ENCODE results near the gene WBP2.
"Not testable (repeated sequence)": the region's sequence is repeated elsewhere in the genome, so short reads cannot be mapped to it uniquely, and the experiment has no call there.

Gene WBP2

GRCh38 chr17:75813081-75814020 is 41.8 kb downstream of the WBP2 start:
- no peaks in the 10 kb centered on the region for H3K4me1 ChIP-seq (ENCODE audit: low read depth, poor library complexity, severe bottlenecking)
- no peak overlapping the region for H3K9ac ChIP-seq
- H3K36me3 ChIP-seq (ENCODE audit: insufficient read depth), result no peaks in the 10 kb centered on the region
- no peak overlapping the region for H3K27ac ChIP-seq
- no peak for TF ChIP-seq CTCF (conservative IDR thresholded peaks at IDR 0.05; ENCODE audit: low read depth, low read length)
- no peaks in the 10 kb centered on the region for H3K79me2 ChIP-seq (ENCODE audit: insufficient read depth, low read depth)
- H3K27me3 ChIP-seq (ENCODE audit: insufficient read depth, low read depth), result no peaks in the 10 kb centered on the region
- H4K20me1 ChIP-seq (ENCODE audit: insufficient read depth), result no peaks in the 10 kb centered on the region
- H3K4me2 ChIP-seq, result no peak overlapping the region
- H3K4me3 ChIP-seq (IDR thresholded peaks at IDR 0.05; ENCODE audit: insufficient read depth, low read depth, low read length), result no peak overlapping the region
- H2AFZ ChIP-seq (ENCODE audit: low read depth), result no peak overlapping the region

GRCh38 chr17:75812096-75813013 is 42.8 kb downstream of the WBP2 start:
- H3K4me2 ChIP-seq, result no peak overlapping the region
- no peak overlapping the region for H2AFZ ChIP-seq (ENCODE audit: low read depth)
- H3K36me3 ChIP-seq (ENCODE audit: insufficient read depth), result no peaks in the 10 kb centered on the region
- no peaks in the 10 kb centered on the region for H3K4me1 ChIP-seq (ENCODE audit: low read depth, poor library complexity, severe bottlenecking)
- H3K9ac ChIP-seq, result no peak overlapping the region
- no peak overlapping the region for H3K27ac ChIP-seq
- TF ChIP-seq CTCF (conservative IDR thresholded peaks at IDR 0.05; ENCODE audit: low read depth, low read length), result no peak
- H3K4me3 ChIP-seq (IDR thresholded peaks at IDR 0.05; ENCODE audit: insufficient read depth, low read depth, low read length), result no peak overlapping the region
- no peaks in the 10 kb centered on the region for H4K20me1 ChIP-seq (ENCODE audit: insufficient read depth)
- H3K79me2 ChIP-seq (ENCODE audit: insufficient read depth, low read depth), result no peaks in the 10 kb centered on the region
- no peaks in the 10 kb centered on the region for H3K27me3 ChIP-seq (ENCODE audit: insufficient read depth, low read depth)

GRCh38 chr17:75811174-75811573 is 44.0 kb downstream of the WBP2 start:
- Histone ChIP-seq H3K4me1 (ENCODE audit: low read depth, poor library complexity, severe bottlenecking) (no peaks in the 10 kb centered on the region), H3K79me2 (ENCODE audit: insufficient read depth, low read depth) (no peaks in the 10 kb centered on the region), H2AFZ (ENCODE audit: low read depth) (no peak overlapping the region), H3K4me3 (IDR thresholded peaks at IDR 0.05; ENCODE audit: insufficient read depth, low read depth, low read length) (no peak overlapping the region), H3K27ac (no peak overlapping the region), H3K36me3 (ENCODE audit: insufficient read depth) (no peaks in the 10 kb centered on the region), H3K27me3 (ENCODE audit: insufficient read depth, low read depth) (no peaks in the 10 kb centered on the region), H3K9ac (no peak overlapping the region), H4K20me1 (ENCODE audit: insufficient read depth) (no peaks in the 10 kb centered on the region), H3K4me2 (no peak overlapping the region)
- no peak for TF ChIP-seq CTCF (conservative IDR thresholded peaks at IDR 0.05; ENCODE audit: low read depth, low read length)

- not testable (repeated sequence) for H3K27me3 ChIP-seq (ENCODE audit: insufficient read depth, low read depth); H3K36me3 ChIP-seq (ENCODE audit: insufficient read depth); H3K79me2 ChIP-seq (ENCODE audit: insufficient read depth, low read depth); H2AFZ ChIP-seq (ENCODE audit: low read depth); H3K9ac ChIP-seq; H3K4me3 ChIP-seq (IDR thresholded peaks at IDR 0.05; ENCODE audit: insufficient read depth, low read depth, low read length); H3K27ac ChIP-seq; H3K4me2 ChIP-seq; H3K4me1 ChIP-seq (ENCODE audit: low read depth, poor library complexity, severe bottlenecking); H4K20me1 ChIP-seq (ENCODE audit: insufficient read depth)
These were observed 44.4 kb downstream of the WBP2 start for GRCh38 chr17:75810756-75811155.

Data from KMS-11 (cell line).